Mucosa of rectum (tissue), 2 donors: Measurements from ENCODE around the gene WARS2.
"Not testable (repeated sequence)": the region's sequence is repeated elsewhere in the genome, so short reads cannot be mapped to it uniquely, and the experiment has no call there.

Experiments
- H3K27ac ChIP-seq, 2 donors: one replicate each; pipeline ENCODE4 v1.7.0; 2013; ENCODE audit warnings: inconsistent platforms in 2 of 2, low read depth in 2 of 2, low read length in 2 of 2
- H3K27me3 ChIP-seq, 2 donors: one replicate each; pipeline ENCODE4 v1.7.0; 2013; ENCODE audit warnings: low read length in 2 of 2; ENCODE audit not compliant: control insufficient read depth in 2 of 2, insufficient read depth in 2 of 2
- H3K36me3 ChIP-seq, 2 donors: one replicate each; pipeline ENCODE4 v1.7.0; 2013; ENCODE audit warnings: low read length in 2 of 2; ENCODE audit not compliant: control insufficient read depth in 2 of 2, insufficient read depth in 2 of 2
- H3K4me1 ChIP-seq, 2 donors: one replicate each; pipeline ENCODE4 v1.7.0; 2013; ENCODE audit warnings: low read length in 2 of 2, mild to moderate bottlenecking in 1 of 2; ENCODE audit not compliant: control insufficient read depth in 2 of 2, insufficient read depth in 2 of 2
- H3K4me3 ChIP-seq, 2 donors: one replicate each; pipeline ENCODE4 v1.7.0; 2013; ENCODE audit warnings: low read length in 2 of 2
- H3K9ac ChIP-seq, 2 donors: one replicate each; pipeline ENCODE4 v1.7.0; 2013; ENCODE audit warnings: low read length in 2 of 2, low read depth in 1 of 2, mild to moderate bottlenecking in 1 of 2
- H3K9me3 ChIP-seq, 2 donors: one replicate each; pipeline ENCODE4 v1.7.0; 2013; ENCODE audit warnings: low read length in 2 of 2; ENCODE audit not compliant: control insufficient read depth in 2 of 2
- donor health status: healthy.
- donor health status: Normal muscosa, but diverticular disease.

The WARS2 gene

DNA sequence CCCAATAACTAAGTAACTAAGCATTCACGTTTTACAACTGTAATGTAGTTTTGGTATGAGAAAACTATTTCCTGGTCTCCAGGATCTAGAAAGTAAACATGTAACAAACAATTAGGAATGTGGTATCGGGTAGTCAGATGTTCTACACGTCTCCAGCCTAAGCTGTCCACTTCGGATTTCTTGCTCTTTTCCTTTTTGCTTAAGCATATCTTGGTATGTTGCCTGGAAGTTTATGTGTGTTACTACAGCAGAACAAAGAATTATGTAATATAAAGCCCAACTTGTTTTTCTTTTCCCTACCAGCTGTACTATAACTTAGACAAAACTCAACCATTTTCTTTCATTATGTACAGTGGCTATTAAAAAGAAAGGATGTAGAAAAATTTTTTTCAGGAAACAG lies 20.4 kb upstream of the WARS2 start:
- Histone ChIP-seq H3K36me3 (peaks cover 7 to 25% of the 10 kb centered on the region in 2 donors), H3K27ac (peak overlapping the region in 1 of 2 donors; percentile 29), H3K9me3 (no peaks in the 10 kb centered on the region), H3K27me3 (no peaks in the 10 kb centered on the region), H3K9ac (no peak overlapping the region), H3K4me3 (no peak overlapping the region), H3K4me1 (no peaks in the 10 kb centered on the region)

GRCh38 chr1:119160409-119160808 lies 20.0 kb upstream of the WARS2 start:
- Histone ChIP-seq H3K36me3 (peaks cover 7 to 25% of the 10 kb centered on the region in 2 donors), H3K4me3 (no peak overlapping the region), H3K27me3 (no peaks in the 10 kb centered on the region), H3K9me3 (no peaks in the 10 kb centered on the region), H3K9ac (no peak overlapping the region), H3K27ac (peak overlapping the region in 1 of 2 donors; percentile 39), H3K4me1 (no peaks in the 10 kb centered on the region)

DNA sequence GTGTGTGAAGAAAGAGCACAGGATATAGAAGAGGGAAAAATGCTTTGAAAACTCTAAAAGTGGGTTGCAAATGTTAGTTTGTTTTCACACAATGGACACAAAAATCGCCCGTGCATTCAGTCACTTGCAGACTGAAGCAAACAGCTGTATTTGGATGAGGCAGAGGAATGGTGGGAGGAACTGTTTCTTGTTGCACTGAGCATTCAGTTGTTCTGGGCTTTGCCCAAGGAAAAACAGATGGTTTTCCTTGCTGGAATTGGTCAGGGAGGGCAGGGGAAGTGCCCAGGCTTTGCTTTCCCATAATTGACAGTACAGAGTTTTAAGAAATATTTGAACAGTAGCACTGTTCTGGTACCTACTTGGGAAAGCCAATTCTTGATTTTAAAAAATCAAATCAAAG lies 19.5 kb upstream of the WARS2 start:
- Histone ChIP-seq H3K36me3 (peaks cover 7 to 25% of the 10 kb centered on the region in 2 donors), H3K27ac (peak overlapping the region in 1 of 2 donors; percentile 39), H3K27me3 (no peaks in the 10 kb centered on the region), H3K9ac (no peak overlapping the region), H3K4me3 (no peak overlapping the region), H3K4me1 (no peaks in the 10 kb centered on the region), H3K9me3 (no peaks in the 10 kb centered on the region)

- Histone ChIP-seq H3K4me3 (no peak overlapping the region), H3K9me3 (no peaks in the 10 kb centered on the region), H3K27ac (no peak overlapping the region), H3K9ac (no peak overlapping the region), H3K36me3 (peaks cover 7 to 25% of the 10 kb centered on the region in 2 donors), H3K4me1 (no peaks in the 10 kb centered on the region), H3K27me3 (no peaks in the 10 kb centered on the region)
Measured at GRCh38 chr1:119159111-119159510, 18.7 kb upstream of the WARS2 start.

- not testable (repeated sequence) for H3K4me1 ChIP-seq, H3K9ac ChIP-seq, H3K27me3 ChIP-seq, H3K4me3 ChIP-seq, H3K27ac ChIP-seq, H3K9me3 ChIP-seq
- H3K36me3 ChIP-seq = peaks cover 7 to 25% of the 10 kb centered on the region in 2 donors
Measured at GRCh38 chr1:119156761-119157160, 16.3 kb upstream of the WARS2 start.

DNA sequence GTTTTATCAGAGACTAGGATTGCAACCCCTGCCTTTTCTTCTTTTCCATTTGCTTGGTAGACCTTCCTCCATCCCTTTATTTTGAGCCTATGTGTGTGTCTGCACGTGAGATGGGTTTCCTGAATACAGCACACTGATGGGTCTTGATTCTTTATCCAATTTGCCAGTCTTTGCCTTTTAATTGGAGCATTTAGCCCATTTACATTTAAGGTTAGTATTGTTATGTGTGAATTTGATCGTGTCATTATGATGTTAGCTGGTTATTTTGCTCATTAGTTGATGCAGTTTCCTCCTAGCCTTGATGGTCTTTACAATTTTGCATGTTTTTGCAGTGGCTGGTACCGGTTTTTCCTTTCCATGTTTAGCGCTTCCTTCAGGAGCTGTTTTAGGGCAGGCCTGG lies 14.6 kb upstream of the WARS2 start:
- not testable (repeated sequence) for H3K27ac ChIP-seq, H3K9ac ChIP-seq, H3K4me1 ChIP-seq, H3K4me3 ChIP-seq, H3K9me3 ChIP-seq, H3K27me3 ChIP-seq
- H3K36me3 ChIP-seq = peaks cover 7 to 18% of the 10 kb centered on the region in 2 donors

DNA sequence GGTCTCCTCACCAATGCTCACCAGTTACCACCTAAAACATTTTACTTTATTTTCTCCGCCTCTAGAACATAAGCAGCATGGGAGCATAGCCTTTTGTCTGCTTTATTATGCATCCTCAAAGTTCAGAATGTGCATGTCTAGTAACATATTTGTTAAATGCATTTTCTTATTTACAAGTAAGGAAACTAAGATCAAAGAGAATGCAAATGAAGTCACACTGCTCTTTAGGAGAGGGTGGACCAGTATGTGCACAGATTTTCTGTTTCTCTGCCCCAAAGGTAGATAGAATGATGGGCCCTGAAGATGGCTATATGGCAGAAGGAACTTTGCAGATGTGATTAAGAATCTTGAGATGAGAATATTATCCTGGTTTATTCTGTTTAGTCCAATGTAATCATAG lies 9.7 kb upstream of the WARS2 start:
- H3K4me1 ChIP-seq = no peaks in the 10 kb centered on the region
- no peak overlapping the region for H3K4me3 ChIP-seq
- no peak overlapping the region for H3K9ac ChIP-seq
- no peak overlapping the region for H3K27ac ChIP-seq
- no peaks in the 10 kb centered on the region for H3K27me3 ChIP-seq
- H3K36me3 ChIP-seq = peaks cover 0 to 2% of the 10 kb centered on the region in 2 donors
- no peaks in the 10 kb centered on the region for H3K9me3 ChIP-seq

GRCh38 chr1:119147661-119148090 lies 7.2 kb upstream of the WARS2 start:
- Histone ChIP-seq H3K27me3 (no peaks in the 10 kb centered on the region), H3K27ac (no peak overlapping the region), H3K4me1 (no peaks in the 10 kb centered on the region), H3K9ac (no peak overlapping the region), H3K36me3 (peaks cover 0 to 2% of the 10 kb centered on the region in 2 donors), H3K4me3 (no peak overlapping the region), H3K9me3 (no peaks in the 10 kb centered on the region)

- H3K36me3 ChIP-seq = peaks cover 0 to 2% of the 10 kb centered on the region in 2 donors
- H3K9ac ChIP-seq = no peak overlapping the region
- no peak overlapping the region for H3K27ac ChIP-seq
- H3K9me3 ChIP-seq = no peaks in the 10 kb centered on the region
- H3K27me3 ChIP-seq = no peaks in the 10 kb centered on the region
- H3K4me1 ChIP-seq = no peaks in the 10 kb centered on the region
- no peak overlapping the region for H3K4me3 ChIP-seq
Measured at GRCh38 chr1:119146466-119146865, 6.0 kb upstream of the WARS2 start.

GRCh38 chr1:119144813-119145212 lies 4.4 kb upstream of the WARS2 start:
- H3K4me1 ChIP-seq = peaks cover 2 to 7% of the 10 kb centered on the region in 2 donors
- H3K27me3 ChIP-seq = no peaks in the 10 kb centered on the region
- no peaks in the 10 kb centered on the region for H3K9me3 ChIP-seq
- H3K9ac ChIP-seq = no peak overlapping the region
- H3K4me3 ChIP-seq = no peak overlapping the region
- H3K36me3 ChIP-seq = peaks cover 0 to 2% of the 10 kb centered on the region in 2 donors
- no peak overlapping the region for H3K27ac ChIP-seq

DNA sequence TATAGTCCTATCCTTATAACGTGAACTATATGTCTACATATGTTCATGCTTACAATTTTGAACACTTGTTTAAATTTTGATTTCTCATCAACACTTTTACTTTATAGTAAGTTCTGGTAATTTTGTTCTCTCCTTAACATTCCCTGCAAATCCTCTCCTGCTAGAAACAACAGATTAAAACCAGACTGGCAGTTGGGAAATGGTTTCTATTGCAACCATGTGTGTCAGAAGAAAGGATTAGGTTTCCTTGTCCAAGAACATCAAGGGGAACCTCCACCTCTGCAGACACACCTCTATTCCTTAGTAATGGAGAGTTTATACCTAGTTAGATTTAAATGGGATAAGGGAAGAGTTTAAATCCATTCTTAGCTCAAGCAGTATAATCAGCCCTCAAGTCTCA lies 3.3 kb upstream of the WARS2 start:
- Histone ChIP-seq H3K4me3 (no peak overlapping the region), H3K9ac (no peak overlapping the region), H3K27ac (no peak overlapping the region), H3K27me3 (no peaks in the 10 kb centered on the region), H3K4me1 (peaks cover 8 to 14% of the 10 kb centered on the region in 2 donors), H3K36me3 (peaks cover 0 to 2% of the 10 kb centered on the region in 2 donors), H3K9me3 (no peaks in the 10 kb centered on the region)
